Stimulated activated CD8-positive, alpha-beta memory T cell treated with anti-CD3 and anti-CD28 coated beads, Interleukin-2, amount 100 ng/mL, for 1 hour (primary cell): ENCODE results near the gene MMP19.
"Not testable (repeated sequence)": the region's sequence is repeated elsewhere in the genome, so short reads cannot be mapped to it uniquely, and the experiment has no call there.

Source experiments
- DNase-seq, 2 donors: peaks; one replicate each; pipeline ENCODE4 v3.0.0-alpha.2; 2020; ENCODE audit warnings: low read depth in 2 of 2

The MMP19 gene

GRCh38 chr12:55843431-55843830 lies 695 bp upstream of the MMP19 start:
- DNase-seq, result no peak

- no peak for DNase-seq
Observed at GRCh38 chr12:55840581-55841351, 2.0 kb downstream of the MMP19 start.

DNA sequence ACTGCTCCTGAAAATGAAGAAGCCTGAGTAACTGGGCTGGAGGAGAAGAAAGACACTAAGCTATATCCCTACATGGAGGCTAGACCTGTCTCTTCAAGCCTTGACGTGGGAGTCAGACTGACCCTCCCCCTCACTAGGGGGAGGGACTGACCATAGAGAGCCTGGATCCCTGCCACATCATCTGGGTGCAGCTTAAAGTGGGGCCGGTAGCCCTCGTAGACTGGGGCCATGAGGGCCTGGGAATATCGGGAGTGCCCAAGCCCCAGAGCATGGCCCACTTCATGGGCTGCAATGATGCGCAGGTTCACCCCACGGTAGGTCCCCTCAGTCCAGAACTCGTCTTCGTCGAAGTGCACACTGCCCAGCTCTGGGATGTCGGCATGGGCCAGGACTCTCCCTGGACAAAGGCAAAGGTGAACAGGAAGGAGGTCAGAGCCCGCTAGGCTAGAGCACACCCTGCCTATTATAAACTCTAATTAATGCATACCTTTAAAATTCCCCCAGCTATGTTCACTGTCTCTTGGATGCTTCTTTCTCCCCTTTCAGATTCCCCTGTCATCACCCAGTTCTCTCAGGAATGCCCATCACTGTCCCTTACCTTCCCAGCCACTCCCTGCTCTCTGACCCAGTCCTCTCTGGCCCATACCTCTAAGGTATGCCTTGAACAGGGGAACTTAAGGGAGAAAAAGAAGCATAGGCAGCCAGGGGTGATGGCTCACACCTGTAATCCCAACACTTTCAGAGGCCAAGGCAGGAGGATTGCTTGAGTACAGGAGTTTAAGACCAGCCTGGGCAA lies 3.2 kb downstream of the MMP19 start:
- DNase-seq, result no peak

- no peak for DNase-seq
Observed at GRCh38 chr12:55838361-55838760, 4.4 kb downstream of the MMP19 start.

- DNase-seq, result not testable (repeated sequence)
Observed at GRCh38 chr12:55834400-55834799, 8.3 kb downstream of the MMP19 start.

GRCh38 chr12:55833056-55833455 lies 9.7 kb downstream of the MMP19 start:
- no peak for DNase-seq

DNA sequence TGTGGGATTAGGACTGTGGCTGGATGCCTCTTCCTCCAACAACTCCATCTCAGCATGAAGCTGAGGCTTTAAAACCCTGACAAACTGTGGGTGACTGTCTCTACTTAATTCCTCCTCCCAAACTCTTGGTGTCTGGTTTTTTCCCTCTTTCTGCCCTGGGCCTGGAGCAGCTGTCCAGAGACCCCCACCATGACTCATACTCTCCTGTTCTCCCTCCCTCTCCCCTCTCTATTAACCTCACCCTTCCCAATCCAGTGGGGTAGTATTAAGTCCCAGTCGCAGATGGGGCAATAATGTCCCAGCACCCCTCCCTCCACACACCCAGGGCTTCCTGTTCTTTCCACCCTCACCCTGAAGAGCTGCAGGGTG lies 11.3 kb downstream of the MMP19 start:
- DNase-seq, result no peak

- peak; percentile 20 to 34 for DNase-seq
Observed at GRCh38 chr12:55830601-55831446, 11.9 kb downstream of the MMP19 start.

- DNase-seq, result no peak
Observed at GRCh38 chr12:55829967-55830600, 12.7 kb downstream of the MMP19 start.

DNA sequence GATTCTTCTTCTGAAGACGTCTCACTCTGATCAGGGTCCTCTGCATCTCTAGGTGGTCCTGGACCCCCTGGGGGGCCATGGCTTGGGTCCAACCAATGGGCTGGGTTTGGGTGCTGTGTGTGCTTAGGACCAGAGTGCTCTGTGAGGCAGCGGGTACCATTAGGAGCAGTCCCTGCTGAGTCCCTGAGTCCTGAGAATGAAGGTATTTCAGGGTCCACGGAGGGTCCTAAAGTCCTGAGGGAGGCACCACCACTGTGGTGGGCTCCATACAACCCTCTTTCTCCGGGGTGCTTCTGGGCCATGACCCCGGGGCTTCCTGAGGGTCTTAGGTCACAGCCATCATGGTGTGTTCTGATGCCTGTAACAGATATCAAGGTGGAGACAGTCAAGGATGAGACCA lies 14.4 kb downstream of the MMP19 start:
- DNase-seq, result no peak

DNA sequence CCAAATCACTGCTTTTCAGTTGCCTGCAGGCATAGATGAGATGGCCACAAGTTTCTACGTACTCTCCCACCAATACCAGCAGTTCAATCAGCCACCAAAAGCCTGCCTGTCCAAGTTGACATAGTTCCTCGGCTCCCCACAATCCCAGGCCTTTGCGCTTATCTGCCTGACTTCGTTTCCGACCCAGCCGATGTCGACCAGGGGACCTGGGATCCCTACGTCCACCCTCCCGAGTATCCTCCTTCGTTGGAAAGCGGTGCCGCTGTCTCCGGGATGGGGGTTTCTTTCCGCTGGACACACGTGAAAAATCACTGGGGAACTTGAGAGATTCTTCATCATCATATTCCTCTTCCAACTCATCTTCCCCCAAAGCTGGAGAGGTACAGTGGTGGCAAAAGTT lies 14.9 kb downstream of the MMP19 start:
- DNase-seq, result no peak

- no peak for DNase-seq
Observed at GRCh38 chr12:55824726-55825125, 18.0 kb downstream of the MMP19 start.

DNA sequence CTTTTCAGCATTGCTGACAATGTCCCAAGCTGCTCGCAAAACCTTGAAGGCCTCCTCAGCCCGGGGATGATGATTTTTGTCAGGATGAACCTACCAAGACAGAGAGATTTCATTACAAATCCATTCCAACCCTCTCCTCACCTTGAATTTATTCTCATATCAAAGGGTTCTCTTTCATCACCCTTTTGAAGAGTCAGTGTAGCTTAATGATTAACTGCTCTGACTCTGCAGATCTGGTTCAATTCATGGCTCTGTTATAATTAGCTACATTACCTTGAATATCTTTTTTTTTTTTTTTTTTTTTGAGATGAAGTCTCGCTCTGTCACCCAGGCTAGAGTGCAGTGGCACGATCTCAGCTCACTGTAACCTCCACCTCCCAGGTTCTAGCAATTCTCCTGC lies 19.3 kb downstream of the MMP19 start:
- no peak for DNase-seq

DNA sequence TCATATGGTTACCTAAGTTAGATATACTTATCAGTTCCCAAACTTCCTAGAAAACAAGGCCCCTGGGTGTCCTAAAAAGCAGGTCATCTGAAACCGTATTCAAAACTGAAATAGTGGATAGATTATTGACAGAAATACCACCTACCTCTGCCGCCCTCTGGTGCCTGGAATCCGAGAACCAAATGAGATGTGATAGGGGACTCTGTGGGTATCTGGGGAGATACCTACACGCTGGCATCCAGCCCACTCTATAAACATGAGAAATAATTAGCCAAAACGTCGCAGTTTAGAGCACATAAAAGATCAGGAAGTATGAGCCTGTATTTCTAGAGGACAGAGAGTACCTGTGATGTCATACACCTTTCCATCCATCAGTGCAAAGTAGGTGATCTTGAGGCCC lies 20.5 kb downstream of the MMP19 start:
- no peak for DNase-seq

- no peak for DNase-seq
Observed at GRCh38 chr12:55820679-55821078, 22.1 kb downstream of the MMP19 start.

GRCh38 chr12:55818886-55819285 lies 23.9 kb downstream of the MMP19 start:
- DNase-seq, result no peak

DNA sequence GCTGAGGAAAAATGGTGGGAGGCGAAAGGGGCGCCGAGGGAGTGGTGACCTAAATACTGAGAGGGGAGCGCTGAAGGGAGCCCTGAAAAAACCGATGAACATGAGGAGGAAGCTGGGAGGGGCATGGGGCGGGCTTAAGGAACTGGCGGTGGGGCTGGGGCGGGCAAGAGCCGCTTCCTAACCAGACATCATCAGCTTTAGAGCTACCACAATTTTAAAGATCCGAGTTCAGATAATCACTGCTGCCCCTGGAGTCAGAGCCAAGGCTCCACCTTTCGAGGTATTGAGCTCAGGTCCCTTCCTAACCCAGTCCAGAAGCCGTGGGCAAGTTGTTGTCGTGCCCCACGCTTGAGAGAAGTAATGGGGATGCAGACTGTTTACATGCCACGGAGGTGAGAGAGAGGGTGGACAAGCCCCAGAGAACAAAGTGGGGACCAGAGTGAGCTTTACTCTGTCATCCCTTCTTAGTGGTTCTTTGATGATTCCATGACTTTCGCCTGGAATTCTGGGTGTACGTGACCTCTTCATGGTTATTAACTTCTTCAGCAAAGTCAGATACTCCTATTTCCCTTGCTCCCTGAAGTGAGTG lies 24.5 kb downstream of the MMP19 start:
- no peak for DNase-seq

DNA sequence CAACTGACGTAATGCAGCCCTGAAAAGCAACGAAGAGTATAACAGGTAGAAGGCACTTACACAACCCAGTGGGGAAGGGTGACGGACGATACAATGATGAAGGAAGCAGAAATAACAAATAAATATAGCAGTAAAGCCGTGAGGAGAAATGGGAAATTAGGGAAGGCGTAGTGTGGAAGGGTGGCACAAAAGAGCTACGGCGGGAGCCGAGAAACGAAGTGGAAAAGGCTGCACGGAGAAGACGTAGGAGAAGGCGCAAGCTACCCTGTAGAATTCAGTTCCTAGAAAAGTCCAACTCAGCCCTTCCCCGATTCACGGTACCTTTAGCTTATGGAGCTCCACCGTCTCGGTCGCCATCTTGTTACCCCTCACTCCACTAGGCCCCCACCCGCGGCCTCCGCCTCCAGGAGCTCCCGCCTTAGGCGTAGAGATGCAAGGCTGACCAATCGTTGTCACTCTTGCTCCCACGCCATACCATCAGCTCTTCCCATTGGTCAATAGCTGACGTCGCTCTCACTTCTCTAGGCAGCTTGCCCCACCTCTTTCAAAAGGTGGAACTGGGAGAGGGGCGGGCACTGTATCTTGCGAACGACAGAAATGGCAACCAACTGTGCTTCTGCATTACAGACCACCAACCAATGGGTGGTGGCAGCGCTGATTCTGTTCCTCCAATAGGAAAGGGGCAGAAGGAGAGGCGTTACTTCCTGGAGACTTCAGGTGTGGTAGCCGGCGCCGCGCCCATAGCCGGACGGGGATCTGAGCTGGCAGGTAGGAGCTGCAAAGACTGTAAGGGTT lies 25.2 kb downstream of the MMP19 start, which contains the start of the genes ORMDL2 and SARNP:
ORMDL2 (plus strand) TSS at position 697 of the 795 bp plus-strand sequence. CDS start 959 bp downstream, outside the sequence.
SARNP (minus strand) TSS at position 380 of the 795 bp plus-strand sequence; CDS start at position 357, 23 bp downstream.
- DNase-seq, result peak; percentile 86 to 89

GRCh38 chr12:55816881-55817344 lies 25.8 kb downstream of the MMP19 start:
- DNase-seq, result no peak

DNA sequence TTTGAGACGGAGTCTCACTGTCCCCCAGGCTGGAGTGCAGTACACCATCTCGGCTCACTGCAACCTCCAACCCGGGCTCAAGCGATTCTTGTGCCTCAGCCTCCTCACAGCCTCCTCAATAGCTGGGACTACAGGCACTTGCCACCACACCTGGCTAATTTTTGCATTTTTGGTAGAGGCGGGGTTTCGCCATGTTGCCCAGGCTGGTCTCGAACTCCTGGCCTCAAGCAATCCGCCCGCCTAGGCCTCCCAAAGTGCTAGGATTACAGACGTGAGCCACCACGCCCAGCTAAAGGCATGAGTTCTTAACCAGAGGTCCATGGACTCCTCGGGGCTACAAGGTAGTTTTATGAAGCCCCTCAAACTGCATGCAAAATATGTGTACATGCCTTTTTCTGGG lies 27.3 kb downstream of the MMP19 start:
- DNase-seq, result no peak
